HG02885 (cell line): ENCODE results near the gene ZNF682.
"Not testable (repeated sequence)": the region's sequence is repeated elsewhere in the genome, so short reads cannot be mapped to it uniquely, and the experiment has no call there.

Experiments
- ATAC-seq: cut with Tn5 transposase; IDR thresholded peaks from one replicate; pipeline ENCODE4 v1.9.1; 2021; ENCODE audit warnings: mild to moderate bottlenecking; ENCODE audit not compliant: unreplicated experiment, poor library complexity

ZNF682 gene

DNA sequence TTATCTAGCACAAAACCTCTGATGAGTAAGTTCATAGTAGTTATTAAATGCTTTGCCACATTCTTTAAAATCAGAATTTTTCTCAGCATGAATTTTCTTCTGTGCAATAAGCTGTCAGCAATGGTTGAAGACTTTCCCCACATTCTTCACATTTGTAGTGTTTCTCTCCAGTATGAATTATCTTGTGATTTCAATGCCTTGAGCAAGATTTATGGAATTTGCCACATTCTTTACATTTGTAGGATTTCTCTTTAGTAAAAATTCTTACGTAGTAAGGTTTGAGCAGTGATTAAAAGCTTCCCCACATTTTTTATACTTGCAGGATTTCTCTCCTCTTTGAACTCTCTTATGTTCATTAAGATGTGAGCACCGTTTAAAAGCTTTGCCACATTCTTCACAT, 33.6 kb downstream of the ZNF682 start:
- ATAC-seq, result no peak

DNA sequence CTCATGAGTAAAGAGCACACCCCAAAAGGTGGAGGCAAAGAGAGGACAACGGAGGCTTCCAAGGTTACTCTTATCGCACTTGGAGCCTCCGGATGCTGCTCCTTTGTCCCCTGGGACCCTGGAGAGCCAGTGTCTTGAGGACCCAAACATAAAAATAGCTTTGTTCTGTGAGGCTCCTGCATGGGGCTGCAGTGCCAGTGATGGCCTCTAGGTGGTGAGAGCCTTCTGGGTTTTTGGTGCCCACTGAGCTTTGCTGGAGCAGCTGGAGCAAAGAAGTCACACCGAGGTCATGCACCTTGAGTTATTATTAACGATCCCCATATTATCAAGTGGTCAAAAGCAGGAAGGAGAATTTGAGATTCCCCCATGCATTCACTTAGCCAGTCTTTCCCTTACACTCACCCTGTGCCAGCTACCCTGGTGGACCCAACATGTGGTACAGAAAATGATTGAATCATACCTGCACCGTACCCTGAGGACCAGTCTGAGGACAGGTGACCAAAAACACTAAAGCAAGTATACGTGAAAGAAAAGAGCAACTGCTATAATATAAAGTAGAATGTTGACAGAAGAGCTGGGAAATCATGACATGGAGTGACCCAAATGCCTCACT, 41.5 kb downstream of the ZNF682 start:
- no peak for ATAC-seq

DNA sequence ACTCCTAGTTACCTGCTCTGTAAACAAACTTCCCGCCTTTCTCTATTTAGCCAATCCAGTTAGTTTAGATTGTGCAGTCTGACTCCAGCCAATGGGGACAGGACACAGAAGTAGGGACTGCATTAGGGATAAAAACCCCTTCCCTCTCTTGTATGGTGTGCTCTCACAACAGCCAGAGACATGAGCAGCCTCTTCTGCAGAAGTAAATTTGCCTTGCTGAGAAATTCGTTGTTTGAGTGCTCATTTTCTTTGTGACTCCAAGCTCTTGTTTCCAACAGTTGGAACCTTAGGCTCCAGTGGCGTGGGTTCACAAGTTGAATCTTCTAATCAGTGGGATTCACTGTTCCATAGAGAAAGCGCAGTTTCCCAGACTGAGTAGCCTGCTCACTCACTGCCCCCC, 72.4 kb downstream of the ZNF682 start:
- ATAC-seq, result no peak

DNA sequence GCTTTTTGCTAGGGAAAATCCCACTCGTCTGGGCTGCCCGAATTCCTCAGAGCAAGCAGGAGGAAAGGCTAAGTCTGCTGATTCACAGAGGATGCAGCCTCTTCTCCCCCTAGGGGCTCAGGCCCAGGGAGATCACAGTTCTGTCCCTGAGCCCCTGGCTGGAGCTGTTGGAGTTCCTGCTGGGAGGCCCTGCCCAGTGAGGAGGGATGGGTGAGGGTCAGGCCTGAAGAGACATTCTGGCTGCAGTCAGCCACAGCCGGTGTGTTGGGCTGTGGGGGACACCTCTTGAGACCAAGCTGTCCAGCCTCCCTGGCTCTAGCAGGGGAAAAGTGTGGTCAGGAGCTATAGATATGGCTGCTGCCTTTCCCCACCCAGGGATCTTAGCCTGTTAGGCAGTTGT, 73.2 kb downstream of the ZNF682 start:
- ATAC-seq, result not testable (repeated sequence)

DNA sequence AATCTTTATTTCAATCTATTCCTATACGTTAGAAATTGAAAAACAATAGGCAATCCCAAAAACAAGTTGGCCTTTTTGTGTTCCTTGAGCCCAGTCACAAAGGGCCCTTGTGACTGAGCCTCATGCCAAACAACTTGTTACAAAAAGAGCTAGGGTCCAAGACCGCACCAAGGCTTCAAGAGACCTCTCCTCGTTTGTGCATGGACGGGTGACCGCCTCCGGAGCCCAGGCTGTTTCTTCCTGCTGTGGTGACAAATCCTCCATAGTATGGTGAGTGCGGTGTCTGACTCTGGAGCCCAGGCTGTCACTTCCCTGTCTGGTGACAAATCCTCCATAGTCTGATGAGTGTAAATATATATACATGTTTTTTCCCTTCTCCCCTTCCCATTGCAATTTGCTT, 74.9 kb downstream of the ZNF682 start:
- no peak for ATAC-seq

DNA sequence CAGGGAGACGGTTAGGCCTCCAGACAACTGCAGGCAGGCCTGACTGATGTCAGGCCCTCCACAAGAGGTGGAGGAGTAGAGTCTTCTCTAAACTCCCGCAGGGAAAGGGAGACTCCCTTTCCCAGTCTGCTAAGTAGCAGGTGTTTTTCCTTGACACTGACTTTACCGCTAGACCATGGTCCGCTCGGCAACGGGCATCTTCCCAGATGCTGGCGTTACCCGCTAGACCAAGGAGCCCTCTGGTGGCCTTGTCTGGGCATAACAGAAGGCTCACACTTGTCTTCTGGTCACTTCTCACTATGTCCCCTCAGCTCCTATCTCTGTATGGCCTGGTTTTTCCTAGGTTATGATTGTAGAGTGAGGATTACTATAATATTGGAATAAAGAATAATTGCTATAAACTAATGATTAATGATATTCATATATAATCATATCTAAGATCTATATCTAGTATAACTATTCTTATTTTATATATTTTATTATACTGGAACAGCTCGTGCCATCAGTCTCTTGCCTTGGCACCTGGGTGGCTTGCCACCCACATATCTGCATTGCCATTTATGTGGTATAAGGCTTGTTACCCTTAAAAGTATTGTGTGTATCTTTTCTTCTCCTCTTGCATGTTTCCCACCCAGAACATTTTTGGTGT, 80.0 kb downstream of the ZNF682 start:
- ATAC-seq, result not testable (repeated sequence)

DNA sequence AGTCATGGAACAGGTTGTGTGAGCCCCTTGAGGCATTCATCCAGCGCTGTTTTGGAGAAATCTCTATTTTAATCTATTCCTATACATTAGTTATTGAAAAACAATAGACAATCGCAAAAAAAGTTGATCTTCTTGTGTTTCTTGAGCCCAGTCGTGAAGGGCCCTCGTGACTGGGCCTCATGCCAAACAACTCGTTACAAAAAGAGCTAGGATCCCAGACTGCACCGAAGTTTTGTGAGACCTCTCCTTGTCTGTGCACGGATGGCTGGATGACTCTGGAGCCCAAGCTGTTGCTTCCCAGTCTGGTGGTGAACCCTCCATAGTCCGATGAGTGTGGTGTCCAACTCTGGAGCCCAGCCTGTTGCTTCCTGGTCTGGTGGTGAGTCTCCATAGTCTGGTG, 81.5 kb downstream of the ZNF682 start:
- not testable (repeated sequence) for ATAC-seq

DNA sequence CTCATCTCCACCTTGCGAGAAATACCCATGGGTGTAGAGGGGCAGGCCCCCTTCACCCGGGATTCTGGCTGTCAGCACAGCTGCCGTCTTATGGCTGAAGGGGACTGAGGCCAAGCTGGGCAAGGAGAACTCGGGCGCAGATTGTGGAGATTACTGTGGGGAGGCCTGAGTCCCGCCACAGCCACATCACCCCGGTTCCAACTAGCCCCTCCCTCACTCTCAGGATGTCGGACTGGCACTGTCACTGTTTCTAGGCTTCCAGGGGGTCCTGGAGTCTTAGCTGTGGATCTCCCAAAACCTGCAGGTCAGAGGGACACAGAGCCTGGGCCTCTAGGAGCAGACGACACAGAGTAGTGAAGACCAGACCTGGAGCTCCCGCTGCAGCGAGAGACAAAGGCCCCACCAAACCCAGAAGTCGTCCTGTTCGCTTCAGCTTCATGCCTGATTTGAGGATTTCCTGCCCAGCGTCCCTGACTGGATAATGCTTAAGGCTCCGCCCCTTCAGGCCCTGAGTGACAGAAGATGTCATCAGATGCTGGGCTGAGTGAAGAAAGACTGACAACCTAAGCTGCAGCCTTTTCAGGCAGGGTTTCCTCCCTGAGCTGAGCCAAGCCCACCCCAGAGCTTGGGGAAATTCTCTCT, 82.8 kb downstream of the ZNF682 start:
- no peak for ATAC-seq

DNA sequence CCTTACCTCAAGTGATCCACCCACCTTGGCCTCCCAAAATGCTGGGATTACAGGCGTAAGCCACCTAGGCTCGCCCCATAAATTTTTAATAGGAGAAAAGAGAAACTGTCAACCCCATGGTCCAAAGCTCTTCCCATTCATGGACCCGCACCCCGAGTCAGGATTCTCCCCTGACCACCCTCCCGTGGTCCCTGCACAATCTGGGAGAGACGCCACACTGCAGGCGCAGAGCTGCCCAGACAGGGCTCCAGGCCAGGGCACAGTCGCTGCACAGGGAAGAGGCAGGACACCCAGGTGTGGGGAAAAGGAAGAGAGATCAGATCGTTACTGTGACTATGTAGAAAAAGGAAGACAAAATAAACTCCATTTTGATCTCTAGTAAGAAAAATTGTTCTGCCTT, 84.1 kb downstream of the ZNF682 start:
- ATAC-seq, result no peak
